ENCODE data around the gene PIGR. TPM values are rescaled to one million over a fixed set of nuclear protein-coding genes. Genes with fewer than 3 reads are reported as not detected.

PIGR gene
- total and polyA plus RNA-seq, 2 of the 8 experiments (the other 6 are each of a cell fraction or from before 2014, with no cell fraction given): not detected

DNA sequence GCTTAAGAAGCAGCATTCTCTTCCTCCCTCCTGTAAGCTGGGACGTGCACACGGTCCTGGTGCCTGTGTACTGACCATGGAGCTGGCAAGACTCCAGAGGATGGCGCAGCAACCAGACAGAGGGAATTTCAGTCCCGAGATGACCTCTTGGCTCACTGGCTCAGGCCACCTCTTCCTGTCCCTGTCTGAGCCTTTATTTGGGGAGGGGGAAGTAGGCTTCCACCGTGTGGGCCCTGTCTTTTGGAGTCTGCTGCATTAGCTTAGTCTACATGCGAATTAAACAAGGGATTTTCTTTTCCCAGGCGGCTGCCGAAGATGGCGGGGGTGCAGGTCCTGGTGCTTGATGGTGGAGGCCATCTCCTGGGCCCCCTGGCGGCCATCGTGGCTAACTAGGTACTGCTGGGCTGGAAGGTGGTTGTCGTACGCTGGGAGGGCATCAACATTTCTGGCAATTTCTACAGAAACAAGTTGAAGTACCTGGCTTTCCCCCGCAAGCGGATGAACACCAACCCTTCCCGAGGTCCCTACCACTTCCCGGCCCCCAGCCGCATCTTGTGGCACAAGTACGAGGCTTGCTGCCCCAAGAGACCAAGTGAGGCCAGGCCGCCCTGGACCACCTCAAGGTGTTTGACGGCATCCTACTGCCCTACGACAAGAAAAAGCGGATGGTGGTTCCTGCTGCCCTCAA is 38.8 kb downstream of the PIGR start:
- Histone ChIP-seq H2BK5ac (ENCODE audit: low read depth, low read length) (no peak overlapping the region), H4K8ac (ENCODE audit: extremely low read depth, insufficient read depth, low read length) (no peak overlapping the region), H2AK5ac (ENCODE audit: low read depth, low read length) (no peak overlapping the region), H3K4me2 (ENCODE audit: insufficient read depth in 1 of 2, low read depth in 2 of 2, low read length in 2 of 2) (no peak overlapping the region), H2BK12ac (ENCODE audit: low read depth, low read length) (peak overlapping the region; percentile 75; the same call in 1 of the 2 replicates), H3K4me3 (ENCODE audit: extremely low read depth in 1 of 4, insufficient read depth in 2 of 4, low read depth in 3 of 4, low read length in 4 of 4) (no peak overlapping the region), H4K5ac (ENCODE audit: insufficient read length, low read depth, low read length) (peak overlapping the region; percentile 15), H2BK120ac (replicated peaks; ENCODE audit: low read depth, low read length) (no peak overlapping the region), H3K23ac (ENCODE audit: insufficient read length) (no peak overlapping the region), H4K91ac (replicated peaks; ENCODE audit: insufficient read length, low read length) (no peak overlapping the region), H3K4ac (replicated peaks; ENCODE audit: insufficient read length, low read depth, low read length) (no peak overlapping the region), H3K9ac (replicated peaks in 1 of 4; ENCODE audit: extremely low read depth in 1 of 4, low read depth in 3 of 4, low read length in 3 of 4) (no peak overlapping the region), H3K23me2 (ENCODE audit: low read depth, low read length) (peaks cover 8% of the 10 kb centered on the region; the same call in 1 of the 2 replicates), H2BK20ac (ENCODE audit: low read length) (no peak overlapping the region), H3K4me1 (replicated peaks in 1 of 4; ENCODE audit: control insufficient read depth in 3 of 4, insufficient read depth in 4 of 4, low read length in 3 of 4) (peaks cover 0 to 7% (median 3%) of the 10 kb centered on the region in 4 experiments; a peak in 4 of 7 replicates), H3K79me2 (ENCODE audit: control insufficient read depth in 1 of 2, insufficient read depth in 2 of 2, low read length in 2 of 2) (no peaks in the 10 kb centered on the region), H3K14ac (ENCODE audit: insufficient read length) (no peak overlapping the region), H3K27me3 (replicated peaks in 1 of 4; ENCODE audit: control insufficient read depth in 3 of 4, extremely low read depth in 1 of 4, insufficient read depth in 3 of 4, low read length in 3 of 4) (peaks cover 9 to 34% (median 29%) of the 10 kb centered on the region in 4 experiments), H3K18ac (ENCODE audit: extremely low read depth, low read length) (peak overlapping the region; percentile 76; the same call in 1 of the 2 replicates), H2BK15ac (ENCODE audit: low read length) (peak overlapping the region; percentile 90; the same call in 1 of the 2 replicates), H3K36me3 (ENCODE audit: control insufficient read depth in 2 of 4, insufficient read depth in 4 of 4, low read length in 3 of 4) (no peaks in the 10 kb centered on the region), H4K20me1 (replicated peaks in 1 of 2; ENCODE audit: control insufficient read depth in 1 of 2, insufficient read depth in 2 of 2, low read length in 2 of 2) (no peaks in the 10 kb centered on the region), H3K56ac (replicated peaks; ENCODE audit: insufficient read length, low read depth, low read length) (no peak overlapping the region), H3K27ac (ENCODE audit: low read depth, low read length) (no peak overlapping the region), H3K9me3 (ENCODE audit: insufficient read depth in 2 of 2, low read depth in 1 of 2, low read length in 1 of 2) (no peaks in the 10 kb centered on the region), H2AFZ (ENCODE audit: low read length) (peak overlapping the region; percentile 99), H3K79me1 (ENCODE audit: low read depth, low read length) (no peaks in the 10 kb centered on the region)
- DNase-seq (ENCODE audit: low read depth in 1 of 2, low spot score in 2 of 2) (peak in 1 of 2 experiments; percentile 77), FAIRE-seq (no peak)
- CTCF ChIA-PET (ENCODE audit: partially characterized antibody): interaction anchor here (0.8 to 6.5 kb wide), 39 partner anchors 9 to 274 kb away, joined by 3 to 63 read pairs (median 6); partner anchors contain the start of genes FCAMR, FCMR, IL20 and IL24
- POLR2A ChIA-PET (ENCODE audit: partially characterized antibody): no interaction called here
- TF ChIP-seq GABPA (IDR thresholded peaks at IDR 0.05; ENCODE audit: borderline replicate concordance, insufficient read depth, low read length) (no peak), RAD21 (IDR thresholded peaks at IDR 0.05 in 1 of 2, conservative IDR thresholded peaks at IDR 0.05 in 1 of 2; ENCODE audit: low read depth in 2 of 2, low read length in 2 of 2) (peak; percentile 45 to 57), YY1 (IDR thresholded peaks at IDR 0.05; ENCODE audit: low read depth, low read length) (peak; percentile 82)
- TF ChIP-seq, protein P1, sequence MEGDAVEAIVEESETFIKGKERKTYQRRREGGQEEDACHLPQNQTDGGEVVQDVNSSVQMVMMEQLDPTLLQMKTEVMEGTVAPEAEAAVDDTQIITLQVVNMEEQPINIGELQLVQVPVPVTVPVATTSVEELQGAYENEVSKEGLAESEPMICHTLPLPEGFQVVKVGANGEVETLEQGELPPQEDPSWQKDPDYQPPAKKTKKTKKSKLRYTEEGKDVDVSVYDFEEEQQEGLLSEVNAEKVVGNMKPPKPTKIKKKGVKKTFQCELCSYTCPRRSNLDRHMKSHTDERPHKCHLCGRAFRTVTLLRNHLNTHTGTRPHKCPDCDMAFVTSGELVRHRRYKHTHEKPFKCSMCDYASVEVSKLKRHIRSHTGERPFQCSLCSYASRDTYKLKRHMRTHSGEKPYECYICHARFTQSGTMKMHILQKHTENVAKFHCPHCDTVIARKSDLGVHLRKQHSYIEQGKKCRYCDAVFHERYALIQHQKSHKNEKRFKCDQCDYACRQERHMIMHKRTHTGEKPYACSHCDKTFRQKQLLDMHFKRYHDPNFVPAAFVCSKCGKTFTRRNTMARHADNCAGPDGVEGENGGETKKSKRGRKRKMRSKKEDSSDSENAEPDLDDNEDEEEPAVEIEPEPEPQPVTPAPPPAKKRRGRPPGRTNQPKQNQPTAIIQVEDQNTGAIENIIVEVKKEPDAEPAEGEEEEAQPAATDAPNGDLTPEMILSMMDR (IDR thresholded peaks at IDR 0.05; ENCODE audit: control extremely low read depth in 1 of 3, insufficient read depth in 1 of 3, low read depth in 1 of 3, low read length in 3 of 3): peak; percentile 68 to 78 (median 76)
- WGBS, 2 experiments (ENCODE audit: extremely low coverage in 1 of 2, insufficient coverage in 1 of 2, insufficient read length in 1 of 2, insufficient replicate concordance in 2 of 2, low coverage in 1 of 2, low lambda C conversion rate in 2 of 2, missing lambda C conversion rate in 1 of 2): 78% methylated on average over 23 of the region's 23 CpGs; no CpG with 5 or more reads in 1 of the 2 experiments
